AG04450 (cell line): ENCODE measurements around the gene GSX1. TPM values are rescaled to one million over a fixed set of nuclear protein-coding genes. Genes with fewer than 3 reads are reported as not detected.

ENCODE experiments used
- CTCF ChIA-PET: fragments of 300-600, 350-600 bp; formaldehyde crosslinking; extraction: SDS; loops from one replicate; lab custom pipeline; 2022; ENCODE audit warnings: antibody characterized with exemption, inconsistent platforms; lab: Charles Lee
- POLR2A ChIA-PET: fragments of 350-600 bp; formaldehyde crosslinking; extraction: SDS; loops from one replicate; lab custom pipeline; 2021; ENCODE audit warnings: antibody characterized with exemption, inconsistent platforms; lab: Yijun Ruan, JAX
- DNase-seq: peaks from one replicate; pipeline ENCODE4 v3.0.0-alpha.2; 2011; ENCODE audit warnings: low read depth, low spot score
- H3K27ac ChIP-seq: one replicate; pipeline ENCODE4 v1.5.1; 2012; ENCODE audit warnings: low read depth, low read length, control low read depth
- H3K27me3 ChIP-seq: one replicate; pipeline ENCODE4 v1.6.0; 2012; ENCODE audit warnings: low read length; ENCODE audit not compliant: control insufficient read depth, insufficient read depth
- H3K4me3 ChIP-seq: 2 replicates; pipeline ENCODE4 v1.5.1; 2011; ENCODE audit warnings: mild to moderate bottlenecking, low read depth, low read length, control low read depth
- H3K9me3 ChIP-seq: 2 replicates; pipeline ENCODE4 v1.5.1; 2012; ENCODE audit warnings: low read length; ENCODE audit not compliant: control insufficient read depth, insufficient read depth
- CTCF ChIP-seq: IDR thresholded peaks from 2 replicates; pipeline ENCODE4 v1.5.1; 2011; ENCODE audit warnings: low read depth, low read length, control low read depth, inconsistent platforms
- polyA plus RNA-seq: library from polyadenylated mRNA; depleted of rRNA; stranded (reverse); fragments of >200 nt; gene quantifications from 2 replicates; pipeline ENCODE4 v1.2.3, GENCODE V29; 2011

The GSX1 gene
- polyA plus RNA-seq, 1 experiment: not detected

- Histone ChIP-seq H3K27me3 (peaks cover 33% of the 10 kb centered on the region), H3K27ac (no peak overlapping the region), H3K4me3 (no peak overlapping the region), H3K9me3 (no peaks in the 10 kb centered on the region; the same call in 1 of the 2 replicates)
- no peak for TF ChIP-seq CTCF
- no peak for DNase-seq
- ChIA-PET POLR2A (no interaction called here), CTCF (interaction anchor here (0.7 to 1.3 kb wide), 2 partner anchors 9 to 132 kb away, joined by 3 to 4 read pairs; no protein-coding TSS in a partner anchor)
Measured at GRCh38 chr13:27821566-27821965, 29.3 kb downstream of the GSX1 start.

- no peak for DNase-seq
- CTCF ChIA-PET: interaction anchor here (0.7 to 1.5 kb wide), 3 partner anchors 8 to 290 kb away, joined by 3 to 4 read pairs (median 4); no protein-coding TSS in a partner anchor
- POLR2A ChIA-PET: interaction anchor here (0.6 kb wide), 1 partner anchor 131 kb away, joined by 5 read pairs; no protein-coding TSS in a partner anchor
- TF ChIP-seq CTCF: no peak
- Histone ChIP-seq H3K27me3 (peaks cover 37% of the 10 kb centered on the region), H3K27ac (no peak overlapping the region), H3K9me3 (no peaks in the 10 kb centered on the region; the same call in 1 of the 2 replicates), H3K4me3 (no peak overlapping the region)
Measured at GRCh38 chr13:27822258-27822872, 30.1 kb downstream of the GSX1 start.

GRCh38 chr13:27822873-27823311, 30.6 kb downstream of the GSX1 start:
- Histone ChIP-seq H3K27ac (no peak overlapping the region), H3K4me3 (no peak overlapping the region), H3K9me3 (no peaks in the 10 kb centered on the region; the same call in 1 of the 2 replicates), H3K27me3 (peaks cover 37% of the 10 kb centered on the region)
- ChIA-PET CTCF (interaction anchor here (1.3 to 1.5 kb wide), 2 partner anchors 131 to 290 kb away, joined by 4 read pairs; no protein-coding TSS in a partner anchor), POLR2A (interaction anchor here (0.6 kb wide), 1 partner anchor 130 kb away, joined by 5 read pairs; no protein-coding TSS in a partner anchor)
- no peak for DNase-seq
- no peak for TF ChIP-seq CTCF

- no peak for TF ChIP-seq CTCF
- Histone ChIP-seq H3K27ac (no peak overlapping the region), H3K27me3 (peaks cover 37% of the 10 kb centered on the region), H3K9me3 (no peaks in the 10 kb centered on the region; the same call in 1 of the 2 replicates), H3K4me3 (no peak overlapping the region)
- ChIA-PET POLR2A (no interaction called here), CTCF (interaction anchor here (0.7 to 7.7 kb wide), 4 partner anchors 129 to 463 kb away, joined by 4 to 227 read pairs (median 4); no protein-coding TSS in a partner anchor)
- no peak for DNase-seq
Measured at GRCh38 chr13:27824121-27824520, 31.8 kb downstream of the GSX1 start.

- DNase-seq: no peak
- H3K4me3 ChIP-seq: no peak overlapping the region
- peaks cover 34% of the 10 kb centered on the region for H3K27me3 ChIP-seq
- H3K9me3 ChIP-seq: no peaks in the 10 kb centered on the region; the same call in 1 of the 2 replicates
- H3K27ac ChIP-seq: no peak overlapping the region
- ChIA-PET CTCF (interaction anchor here (1.7 to 7.9 kb wide), 10 partner anchors 8 to 464 kb away, joined by 4 to 280 read pairs (median 30); no protein-coding TSS in a partner anchor), POLR2A (no interaction called here)
- no peak for TF ChIP-seq CTCF
Measured at GRCh38 chr13:27825072-27825471, 32.8 kb downstream of the GSX1 start.
